GM19372 (cell line): ENCODE measurements around the gene ZP1.
"Not testable (repeated sequence)": the region's sequence is repeated elsewhere in the genome, so short reads cannot be mapped to it uniquely, and the experiment has no call there.

Experiments
- ATAC-seq: cut with Tn5 transposase; IDR thresholded peaks from one replicate; pipeline ENCODE4 v1.9.1; 2021; ENCODE audit warnings: mild to moderate bottlenecking, low read depth, moderate library complexity; ENCODE audit not compliant: unreplicated experiment

ZP1 gene

GRCh38 chr11:60906132-60906972 lies 39.0 kb downstream of the ZP1 start, which contains the start of gene PRPF19:
Gene PRPF19, minus strand, starts transcription at chr11:60906585. Its CDS starts 203 bp downstream, at chr11:60906382.
- peak; percentile 69 for ATAC-seq

GRCh38 chr11:60908803-60909202 lies 41.5 kb downstream of the ZP1 start:
- no peak for ATAC-seq

GRCh38 chr11:60909680-60910280 lies 42.4 kb downstream of the ZP1 start:
- not testable (repeated sequence) for ATAC-seq

- ATAC-seq, result peak; percentile 41
These were observed 42.9 kb downstream of the ZP1 start for GRCh38 chr11:60910281-60910687.

DNA sequence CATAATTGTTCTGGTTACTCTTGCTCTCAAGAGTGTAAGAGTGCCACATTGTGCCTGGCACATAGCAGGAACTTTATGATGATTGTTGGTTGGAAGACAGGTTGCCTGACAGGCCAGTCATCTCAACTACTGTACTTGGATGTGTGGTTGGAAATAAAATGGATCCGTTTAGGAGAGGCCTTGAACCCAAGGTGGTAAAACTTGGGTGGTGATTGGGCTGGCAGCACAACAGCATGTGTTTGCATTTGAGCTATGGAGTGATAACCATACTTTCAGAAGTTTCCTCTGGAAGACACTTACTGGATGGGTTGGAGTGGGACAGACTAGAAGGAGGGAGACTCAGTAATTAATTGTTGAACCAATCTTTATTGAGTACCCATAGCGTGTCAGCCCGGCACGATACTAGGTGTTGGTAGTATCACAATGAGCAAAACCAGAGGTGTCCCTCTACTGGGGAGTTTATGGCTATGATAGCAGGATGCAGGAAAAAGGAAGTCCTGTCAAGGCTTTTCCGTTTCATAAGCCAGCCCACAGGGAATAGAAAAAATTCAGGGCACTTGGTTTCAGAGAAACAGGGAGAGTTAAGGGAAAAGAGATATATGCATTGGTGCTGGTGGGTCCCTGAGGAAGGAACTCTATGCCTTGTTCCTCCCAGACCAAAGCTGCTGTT lies 43.5 kb downstream of the ZP1 start:
- no peak for ATAC-seq

DNA sequence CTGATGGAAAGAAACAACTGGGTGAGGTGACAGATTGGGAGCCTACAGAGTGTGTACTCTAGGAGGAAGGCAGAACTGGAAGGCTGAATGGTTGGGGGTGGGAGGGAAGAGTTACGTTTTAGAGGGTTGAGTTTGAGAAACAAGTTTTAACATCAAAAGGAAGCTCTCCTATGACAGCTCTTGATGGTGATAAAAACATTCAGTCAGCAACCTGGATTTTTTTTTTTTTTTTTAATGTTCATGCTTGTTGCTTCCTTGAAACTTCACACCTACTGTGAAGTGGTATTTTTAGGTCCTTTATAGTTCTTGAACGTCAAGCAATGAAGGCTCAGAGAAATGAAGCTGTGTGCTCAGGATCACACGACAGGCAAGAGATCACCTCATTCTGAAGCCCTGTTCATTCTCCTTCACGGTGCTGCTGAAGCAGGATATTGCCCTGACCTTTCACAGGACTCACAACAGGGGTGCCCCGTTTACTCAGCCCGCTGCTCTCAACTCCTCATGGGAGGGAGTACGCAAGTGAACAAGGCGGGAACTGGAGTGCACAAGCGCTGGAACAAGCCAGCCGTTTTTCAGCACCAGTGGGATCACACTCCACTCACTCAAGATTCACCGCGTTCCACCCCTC lies 45.0 kb downstream of the ZP1 start:
- no peak for ATAC-seq

- no peak for ATAC-seq
These were observed 45.6 kb downstream of the ZP1 start for GRCh38 chr11:60912851-60913528.

GRCh38 chr11:60913793-60914632 lies 46.7 kb downstream of the ZP1 start, which contains the start of gene TMEM109:
Gene TMEM109, plus strand, starts transcription at chr11:60914158. Its CDS starts 5,536 bp downstream, at chr11:60919694.
- peak; percentile 40 for ATAC-seq

- ATAC-seq, result peak; percentile 0
These were observed 47.4 kb downstream of the ZP1 start for GRCh38 chr11:60914633-60915247.

DNA sequence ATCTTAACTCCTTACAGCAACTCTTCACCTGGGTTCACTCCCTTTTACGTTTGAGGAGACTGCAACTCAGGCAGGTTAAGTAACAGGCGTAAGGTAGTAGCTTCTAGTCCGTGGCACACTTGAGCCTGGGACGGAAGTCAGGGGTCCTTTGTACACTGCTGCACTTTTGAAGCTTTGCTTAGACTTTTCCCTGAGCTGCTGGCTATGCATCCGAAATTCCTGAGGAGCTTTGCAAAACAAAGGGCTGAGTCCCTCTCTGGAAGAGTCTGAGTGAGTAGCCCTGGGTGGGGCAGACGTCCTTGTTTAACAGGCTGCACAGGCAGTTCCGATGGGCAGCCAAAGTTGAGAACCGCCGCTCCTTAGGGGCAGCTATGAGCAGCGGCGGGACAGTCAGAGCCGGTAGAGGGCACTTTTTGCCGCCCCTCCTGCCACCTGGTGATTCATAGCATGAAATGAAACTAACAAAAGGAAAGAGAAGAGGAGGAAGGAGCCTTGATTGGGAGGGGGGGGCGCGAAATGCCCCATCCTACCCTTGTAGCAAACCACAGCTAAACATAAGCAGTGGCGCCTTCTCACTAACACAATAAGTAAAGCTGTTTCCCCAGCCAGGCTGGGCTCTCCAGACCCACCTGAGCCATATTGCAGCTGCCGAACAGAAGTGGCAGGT lies 48.0 kb downstream of the ZP1 start:
- peak; percentile 47 for ATAC-seq

DNA sequence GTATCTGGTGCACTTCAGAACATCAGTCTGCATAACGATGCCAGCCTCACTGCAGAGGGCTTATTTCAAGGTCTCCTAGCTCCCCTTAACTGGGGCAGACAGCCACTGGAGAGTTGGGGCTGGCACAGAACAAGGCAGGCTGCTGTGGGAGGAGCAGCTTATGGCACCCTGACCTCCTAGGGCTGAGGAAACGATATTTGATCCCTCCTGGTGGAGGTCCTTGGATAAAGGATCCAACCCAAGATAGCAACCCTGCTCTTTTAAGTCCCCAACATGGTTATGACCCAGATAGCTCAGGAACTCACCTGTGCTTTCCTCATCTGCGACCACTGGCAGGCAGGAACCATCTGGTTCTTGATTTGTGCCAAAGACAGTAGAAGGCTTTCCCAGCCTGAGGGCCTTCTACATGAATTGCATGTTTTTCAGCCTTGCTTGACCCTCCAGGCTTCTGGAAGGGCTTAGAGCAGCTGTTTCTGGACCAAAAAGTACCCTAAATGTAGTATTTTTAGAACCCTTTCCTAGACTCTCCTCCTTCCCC lies 49.4 kb downstream of the ZP1 start:
- no peak for ATAC-seq

DNA sequence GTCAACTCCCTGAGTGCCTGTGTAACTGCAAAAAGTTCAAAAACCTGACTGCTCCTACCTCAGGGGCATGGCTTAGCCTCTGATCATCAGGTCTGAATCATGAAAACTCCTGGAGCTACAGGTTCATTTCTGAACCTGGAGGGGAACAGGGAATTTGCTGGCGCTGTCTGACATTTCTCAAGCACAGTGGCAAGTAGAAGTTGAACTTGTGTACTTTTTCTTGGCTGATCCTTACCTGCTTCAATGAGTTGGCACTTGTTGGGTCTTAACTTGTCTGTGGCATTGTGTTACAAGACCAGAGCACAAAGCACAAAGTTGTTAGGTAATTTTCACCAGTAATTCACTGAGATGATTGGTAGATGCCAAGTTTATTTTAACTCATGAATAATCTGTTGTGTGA lies 49.9 kb downstream of the ZP1 start:
- no peak for ATAC-seq

- ATAC-seq, result no peak
These were observed 51.1 kb downstream of the ZP1 start for GRCh38 chr11:60918251-60918938.

DNA sequence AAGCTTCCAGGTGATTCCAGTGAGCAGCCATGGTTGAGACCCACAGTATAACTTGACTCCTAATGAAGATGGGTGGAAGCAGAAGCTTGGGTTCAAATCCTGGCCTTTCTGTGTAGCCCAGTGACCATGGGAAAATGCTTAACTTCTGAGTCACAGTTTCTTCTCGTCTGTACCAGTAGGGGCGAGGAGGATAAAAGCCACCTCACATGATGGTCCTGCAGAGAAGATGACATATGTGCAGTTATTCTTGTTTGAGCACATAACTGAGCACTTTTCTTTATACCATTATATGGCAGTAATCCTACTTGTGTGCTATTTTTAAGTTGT lies 51.6 kb downstream of the ZP1 start:
- no peak for ATAC-seq

DNA sequence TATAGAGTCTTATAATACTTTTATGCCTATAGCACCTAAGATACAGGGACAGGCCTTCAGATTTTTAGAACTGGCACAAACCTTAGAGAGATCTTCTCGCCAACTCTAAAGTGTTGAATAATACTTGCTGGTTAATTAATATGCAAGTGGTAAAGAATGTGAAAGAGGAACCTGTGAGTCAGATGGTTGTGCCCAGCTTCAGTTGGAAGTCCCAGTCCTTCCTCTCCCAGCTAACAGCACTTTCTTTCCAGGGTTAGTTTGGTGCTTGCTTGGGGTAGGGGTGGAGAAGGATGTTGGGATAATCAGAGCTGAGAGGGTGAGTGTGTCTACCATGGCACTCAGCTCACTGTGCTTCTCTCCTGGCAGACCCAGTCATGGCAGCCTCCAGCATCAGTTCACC lies 52.0 kb downstream of the ZP1 start:
- ATAC-seq, result no peak

DNA sequence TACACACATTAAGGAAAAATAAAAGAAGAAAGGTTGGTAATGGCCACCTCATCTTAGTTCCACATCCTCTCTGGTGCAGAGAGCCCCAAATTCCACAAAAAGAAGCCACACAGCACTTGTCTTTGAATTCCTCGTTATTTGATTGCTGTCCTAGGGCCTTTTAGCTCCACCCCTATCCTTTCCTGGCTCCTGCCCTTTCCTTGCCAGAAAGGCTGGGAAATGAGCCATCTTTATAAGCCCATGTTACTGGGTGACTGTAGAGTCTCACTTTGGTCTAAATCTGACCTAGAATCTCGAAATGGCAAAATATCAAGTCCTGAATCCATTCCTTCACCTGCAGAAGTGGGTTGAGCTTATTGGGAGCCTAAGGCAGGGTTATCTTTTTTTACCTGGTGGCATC lies 52.6 kb downstream of the ZP1 start:
- no peak for ATAC-seq

- ATAC-seq, result no peak
These were observed 53.9 kb downstream of the ZP1 start for GRCh38 chr11:60921259-60921658.
